NCI-H748 (cell line): ENCODE measurements around the gene DGCR8.
"Not testable (repeated sequence)": the region's sequence is repeated elsewhere in the genome, so short reads cannot be mapped to it uniquely, and the experiment has no call there.

Experiments used
- DNase-seq: peaks from one replicate; lab custom pipeline; 2025; ENCODE audit not compliant: unreplicated experiment; lab: John Stamatoyannopoulos, UW

Gene DGCR8

DNA sequence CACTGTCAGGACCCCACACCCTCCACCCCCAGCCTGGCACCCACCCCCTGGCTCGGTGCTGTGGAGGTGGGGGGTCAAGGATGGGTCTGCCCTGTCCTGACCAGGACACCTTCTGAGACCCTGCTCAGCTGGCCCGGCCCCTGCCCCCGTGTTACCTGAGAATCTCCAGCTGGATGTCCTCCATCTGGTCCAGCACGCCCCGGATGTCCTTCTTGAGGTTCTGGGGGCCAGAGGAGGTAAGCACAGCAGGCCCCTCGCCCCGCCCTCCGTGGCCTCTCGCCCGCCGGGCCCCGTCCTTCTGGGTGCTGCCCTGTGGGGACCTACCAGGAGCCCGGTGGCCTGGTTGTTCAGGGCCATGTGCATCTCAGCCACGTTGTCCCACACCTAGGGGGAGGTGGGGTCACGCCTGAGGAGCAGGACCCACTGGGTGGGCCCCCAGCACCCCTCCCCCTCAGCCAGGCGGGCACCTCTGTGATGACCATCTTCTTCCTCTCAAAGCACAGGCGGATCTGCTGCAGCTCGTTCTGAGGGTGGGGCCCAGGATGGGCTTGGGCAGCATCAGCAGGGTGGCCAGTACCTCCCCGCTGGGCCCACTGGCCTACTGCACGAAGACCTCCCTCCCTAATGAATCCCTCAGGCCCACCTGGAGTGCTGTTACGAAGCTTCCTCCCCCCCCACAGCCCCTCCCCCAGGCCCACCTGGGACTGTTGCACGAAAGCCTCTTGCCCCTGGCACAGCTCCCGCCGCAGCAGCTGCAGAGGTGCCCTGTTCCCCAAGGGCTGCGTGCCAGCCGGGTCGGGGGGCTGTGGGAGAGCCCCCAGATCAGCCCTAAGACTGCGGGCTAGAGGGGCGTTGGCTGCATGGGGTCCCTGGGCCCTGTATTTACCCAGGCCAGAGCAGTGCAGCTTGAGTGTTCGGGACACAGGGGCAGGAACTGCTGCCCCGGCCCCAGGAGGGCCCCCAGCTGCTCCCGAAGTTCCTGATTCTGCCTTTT is 69.5 kb downstream of the DGCR8 start:
- DNase-seq = no peak

DNA sequence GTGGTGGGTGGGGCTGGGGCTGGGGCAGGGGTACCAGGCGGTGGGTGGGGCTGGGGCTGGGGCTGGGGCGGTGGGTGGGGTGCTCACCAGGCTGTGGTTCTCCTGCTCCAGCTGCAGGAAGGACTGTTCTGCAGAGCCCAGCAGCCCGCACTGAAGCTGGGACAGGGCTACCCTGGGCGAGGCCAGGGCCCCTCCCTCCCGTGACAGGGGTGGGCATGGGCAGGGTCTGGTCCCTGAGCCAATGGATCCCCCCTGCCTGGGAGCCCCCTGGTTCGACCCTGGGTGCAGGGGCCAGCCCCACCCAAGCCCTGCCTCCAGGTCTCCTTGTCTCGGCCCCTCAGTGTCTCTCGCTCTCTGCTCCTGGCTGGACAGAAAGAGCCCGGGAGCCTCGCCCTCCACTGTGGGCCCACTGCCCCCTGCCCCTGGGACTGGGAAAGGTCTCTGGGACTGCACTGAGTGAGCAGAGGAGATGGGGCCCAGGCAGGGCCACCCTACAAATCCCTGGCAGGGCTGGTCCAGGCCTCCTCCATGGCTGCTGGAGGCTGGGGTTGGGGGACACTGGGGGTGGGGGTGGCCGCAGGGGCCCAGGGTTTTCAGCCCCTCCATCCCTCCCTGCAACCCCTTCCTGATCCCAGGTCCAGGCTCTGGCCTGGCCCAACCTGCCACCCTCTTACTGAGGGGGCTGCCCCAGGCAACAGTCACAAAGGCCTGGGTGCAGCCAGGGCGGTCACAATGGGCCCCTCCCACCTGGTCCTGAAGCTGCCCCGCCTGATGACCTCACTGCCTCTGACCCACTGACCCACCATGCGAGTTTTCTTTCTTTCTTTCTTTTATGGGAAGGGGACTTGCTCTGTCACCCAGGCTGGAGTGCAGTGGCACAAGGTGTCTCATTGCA is 70.6 kb downstream of the DGCR8 start, which contains the start of gene CCDC188:
TSS of gene CCDC188 (minus strand) at position 675 of the 895 bp plus-strand sequence. CDS start at position 606, 69 bp downstream.
- no peak for DNase-seq

DNA sequence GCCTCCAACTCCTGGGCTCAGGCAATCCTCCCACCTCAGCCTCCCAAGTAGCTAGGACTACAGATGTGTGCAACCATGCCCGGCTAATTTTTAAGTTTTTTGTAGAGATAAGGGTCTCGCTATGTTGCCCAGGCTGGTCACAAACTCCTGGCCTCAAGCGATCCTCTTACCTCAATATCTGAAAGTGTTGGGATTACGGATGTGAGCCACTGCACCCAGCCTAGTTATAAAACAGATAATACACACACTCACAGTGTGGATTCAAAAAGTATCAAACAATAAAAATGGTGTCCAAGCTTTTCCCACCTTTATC is 71.2 kb downstream of the DGCR8 start:
- no peak for DNase-seq

DNA sequence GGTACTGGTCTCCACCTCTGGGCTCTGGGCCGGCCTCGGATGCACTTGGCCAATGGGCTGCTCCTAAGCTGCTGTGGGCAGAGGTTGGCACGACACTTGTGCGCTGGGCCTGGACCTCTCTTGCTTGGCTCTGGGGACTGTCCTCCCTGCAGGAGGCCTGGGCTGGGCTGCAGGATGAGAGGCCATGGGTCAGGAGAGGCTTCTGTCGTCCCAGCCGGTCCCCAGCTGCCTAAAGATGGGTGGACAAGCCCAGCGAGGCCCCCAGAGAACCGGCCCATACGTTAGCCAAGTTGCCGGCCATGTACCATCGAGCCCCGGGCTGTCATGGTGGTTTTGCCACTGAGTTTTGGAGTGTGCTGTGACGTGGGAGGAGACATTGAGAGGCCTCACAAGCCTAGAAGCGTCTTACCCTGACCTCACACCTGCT is 72.4 kb downstream of the DGCR8 start:
- DNase-seq = no peak

DNA sequence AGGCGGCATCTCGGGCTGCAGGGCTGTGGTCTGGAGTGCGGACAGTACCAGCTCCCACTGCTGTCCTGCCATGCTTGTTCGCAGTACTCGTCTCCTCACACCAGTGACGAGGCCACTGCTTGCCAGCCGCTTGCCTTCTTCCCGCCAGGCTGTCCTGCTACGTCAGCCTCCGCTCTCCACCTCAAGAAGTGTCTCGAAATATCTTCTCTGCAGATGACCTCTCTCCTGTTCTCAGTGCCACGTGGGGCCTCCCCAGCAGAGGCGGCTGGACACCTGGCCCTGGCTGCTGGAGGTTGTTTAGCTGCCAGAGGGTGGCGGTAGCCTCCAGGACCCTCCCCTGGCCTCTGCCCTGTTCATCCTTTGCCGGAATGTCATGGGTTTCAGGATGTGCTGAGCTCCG is 73.9 kb downstream of the DGCR8 start:
- DNase-seq = no peak

DNA sequence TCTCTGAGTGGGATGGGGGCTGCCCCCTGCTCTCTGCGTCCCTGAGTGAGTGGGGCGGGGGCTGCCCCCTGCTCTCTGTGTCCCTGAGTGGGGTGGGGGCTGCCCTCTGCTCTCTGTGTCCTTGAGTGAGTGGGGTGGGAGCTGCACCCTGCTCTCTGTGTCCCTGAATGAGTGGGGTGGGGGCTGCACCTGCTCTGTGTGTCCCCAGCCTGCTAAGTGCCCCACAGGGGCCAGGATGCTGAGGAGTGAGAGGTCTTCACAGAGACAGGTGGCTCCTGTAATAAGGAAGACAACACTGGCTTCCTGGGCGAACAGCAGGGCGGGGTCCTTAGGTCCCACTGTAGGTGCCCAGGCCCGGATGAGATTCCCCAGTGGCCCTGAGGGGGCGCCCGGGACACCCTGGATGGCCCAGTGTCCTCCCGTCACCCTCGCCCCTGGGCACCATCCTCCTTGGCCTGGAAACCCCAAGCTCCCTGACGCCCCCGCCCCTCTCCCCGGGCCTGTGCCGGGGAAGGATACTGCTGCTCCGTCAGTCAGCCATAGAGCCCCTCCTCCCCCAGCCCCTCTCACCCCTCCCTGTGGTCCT is 74.7 kb downstream of the DGCR8 start:
- DNase-seq = peak; percentile 44

DNA sequence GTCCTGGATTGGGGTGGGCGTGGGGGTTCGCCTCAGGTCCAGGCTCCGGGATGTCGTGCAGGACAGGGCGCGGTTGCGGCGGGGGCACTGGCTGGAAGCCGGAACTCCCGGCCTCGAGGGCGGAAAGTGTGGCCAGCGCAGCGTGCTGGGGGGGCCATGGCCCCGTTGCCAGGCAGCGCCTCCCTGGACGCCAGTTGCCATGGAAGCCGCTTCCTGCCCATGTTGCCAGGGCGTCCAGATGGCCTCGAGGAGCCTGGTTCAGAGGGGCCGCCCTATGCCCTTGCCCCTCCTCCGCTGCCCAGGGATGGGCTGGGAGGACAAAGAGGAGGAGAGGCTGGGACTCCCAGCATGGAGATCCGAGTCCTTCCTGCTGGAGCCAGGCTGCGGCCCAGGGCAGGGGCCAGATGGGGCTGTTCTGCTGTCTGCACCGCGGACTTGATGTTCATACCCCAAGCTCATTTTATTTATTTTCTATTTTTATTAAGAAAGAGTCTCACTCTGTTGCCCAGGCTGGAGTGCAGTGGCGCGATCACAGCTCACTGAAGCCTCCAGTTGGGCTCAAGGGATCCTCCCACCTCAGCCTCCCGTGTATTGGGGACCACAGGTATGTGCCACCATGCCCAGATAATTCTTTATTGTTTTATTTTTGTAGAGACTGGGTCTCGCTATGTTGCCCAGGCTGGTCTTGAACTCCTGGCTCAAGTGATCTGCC is 75.4 kb downstream of the DGCR8 start:
- peak; percentile 96 for DNase-seq

DNA sequence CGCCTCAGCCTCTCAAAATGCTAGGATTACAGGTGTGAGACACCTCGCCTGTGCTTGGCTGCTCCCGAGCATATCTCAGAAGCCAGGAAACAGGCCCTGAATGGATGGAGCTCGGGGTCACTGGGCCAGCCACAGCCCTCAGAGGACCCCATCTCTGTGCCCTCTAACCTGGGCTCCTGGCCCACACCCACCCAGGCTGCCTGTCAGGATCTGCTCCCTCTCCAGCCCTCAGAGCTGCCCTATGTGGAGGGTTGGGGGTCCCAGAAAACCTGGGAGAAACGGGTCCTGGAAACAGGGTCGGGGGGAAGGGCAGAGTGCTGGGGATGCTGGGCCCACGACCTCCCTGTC is 76.0 kb downstream of the DGCR8 start:
- DNase-seq = no peak

DNA sequence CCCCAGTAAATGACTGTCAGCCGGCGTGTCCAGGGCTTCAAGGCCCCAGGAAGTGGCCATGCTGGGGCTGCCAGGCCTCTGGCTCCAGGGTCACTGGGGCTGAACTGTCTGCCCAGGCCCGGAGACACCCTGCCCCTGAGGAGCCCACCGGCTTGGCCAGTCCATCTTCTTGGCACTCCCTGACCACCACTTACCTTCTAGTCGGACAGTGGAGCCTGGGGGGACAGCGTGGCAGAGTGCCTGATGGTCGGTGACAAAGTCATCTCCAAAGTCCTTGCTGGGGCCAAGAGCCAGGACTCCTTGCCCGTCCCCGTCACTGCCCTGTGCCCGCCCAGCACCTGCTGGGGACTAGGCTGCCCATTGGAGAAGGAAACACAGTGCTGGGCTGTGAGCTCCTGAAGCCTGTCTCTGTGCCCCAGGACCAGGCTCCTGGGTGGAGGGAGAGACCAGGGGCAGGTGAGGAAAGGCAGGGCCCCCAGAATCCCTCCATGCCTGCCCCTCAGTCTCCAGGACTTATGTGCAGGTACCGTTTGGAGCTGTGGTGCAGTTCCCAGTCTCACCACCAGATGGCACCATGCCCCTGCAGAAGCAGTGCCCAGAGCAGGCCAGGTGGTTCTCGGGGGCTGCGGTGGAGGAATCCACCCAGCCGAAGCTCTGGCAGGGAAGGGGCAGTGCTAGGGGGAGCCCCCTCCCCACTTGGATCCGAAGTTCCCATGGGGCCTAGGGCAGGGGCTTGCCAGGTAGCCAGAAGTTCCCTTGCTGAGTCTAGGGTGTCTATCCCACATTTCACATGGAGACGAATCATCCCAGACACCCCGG is 76.8 kb downstream of the DGCR8 start:
- peak; percentile 61 for DNase-seq

DNA sequence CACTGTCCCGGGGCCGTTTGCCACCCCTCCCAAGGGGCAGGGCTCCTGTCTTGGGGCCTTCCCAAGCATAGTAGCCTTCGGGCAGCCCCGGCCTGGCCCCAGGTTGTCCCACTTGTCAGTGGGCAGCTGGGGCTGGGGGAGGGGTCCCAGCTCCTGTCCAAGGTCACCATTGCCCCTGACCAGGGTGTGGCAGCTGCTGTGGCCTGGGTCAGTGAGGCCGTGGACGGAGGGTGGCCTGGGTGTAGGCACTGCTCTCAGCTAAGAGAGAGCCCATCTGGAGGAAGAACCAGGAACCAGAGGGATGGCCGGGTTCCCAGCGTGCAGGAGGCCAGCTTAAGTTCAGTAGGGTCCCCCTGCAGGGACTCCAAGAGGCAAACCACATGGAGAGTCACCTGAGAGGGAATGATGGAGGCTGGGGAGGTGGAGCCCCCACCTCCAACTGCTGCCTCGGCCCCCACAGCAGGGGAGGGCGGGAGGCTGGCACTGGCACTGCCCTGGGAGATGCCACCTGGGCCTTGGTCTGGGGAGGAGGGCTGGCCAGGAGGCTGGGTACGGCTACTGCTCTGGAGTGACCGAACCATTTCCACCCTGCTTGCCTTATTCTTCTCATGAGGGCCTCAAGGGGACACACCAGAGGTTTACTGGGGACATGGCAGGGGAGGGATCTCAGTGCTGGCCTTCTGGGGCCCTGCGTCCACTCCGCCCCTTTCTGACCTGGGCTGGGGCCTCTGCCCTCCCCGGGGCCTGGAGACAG is 77.6 kb downstream of the DGCR8 start:
- DNase-seq = no peak

DNA sequence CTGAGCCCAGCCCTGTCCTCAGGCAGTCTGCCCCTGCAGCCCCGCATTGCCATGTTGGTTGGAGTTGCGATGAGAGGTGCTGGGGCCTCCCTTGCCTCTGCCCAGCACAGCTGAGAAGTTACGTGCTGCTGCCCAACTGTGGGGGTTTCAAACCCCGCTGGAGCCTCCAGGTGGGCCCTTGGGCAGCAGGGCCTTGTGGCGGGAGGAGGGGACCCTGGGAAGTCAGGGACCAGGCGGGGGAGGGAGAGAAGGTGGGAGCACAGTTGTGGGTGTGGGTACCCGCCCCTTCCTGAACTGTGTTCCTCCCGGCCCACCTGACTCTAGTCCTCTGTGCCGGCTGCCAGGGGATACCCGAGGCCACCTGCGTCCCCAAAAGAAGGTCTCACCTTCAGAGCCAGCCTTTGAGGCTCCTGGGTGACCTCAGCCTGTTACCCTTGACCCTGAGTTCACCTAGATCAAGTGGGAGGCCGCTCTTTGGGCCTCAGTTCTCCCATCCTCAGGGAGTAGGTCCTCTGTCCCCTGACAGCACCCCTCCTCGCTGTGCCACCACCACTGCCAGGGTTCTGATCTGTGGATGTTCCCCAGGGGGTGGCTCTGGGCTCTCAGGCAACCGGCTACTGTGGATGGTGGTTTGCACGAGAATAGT is 78.5 kb downstream of the DGCR8 start:
- DNase-seq = no peak

DNA sequence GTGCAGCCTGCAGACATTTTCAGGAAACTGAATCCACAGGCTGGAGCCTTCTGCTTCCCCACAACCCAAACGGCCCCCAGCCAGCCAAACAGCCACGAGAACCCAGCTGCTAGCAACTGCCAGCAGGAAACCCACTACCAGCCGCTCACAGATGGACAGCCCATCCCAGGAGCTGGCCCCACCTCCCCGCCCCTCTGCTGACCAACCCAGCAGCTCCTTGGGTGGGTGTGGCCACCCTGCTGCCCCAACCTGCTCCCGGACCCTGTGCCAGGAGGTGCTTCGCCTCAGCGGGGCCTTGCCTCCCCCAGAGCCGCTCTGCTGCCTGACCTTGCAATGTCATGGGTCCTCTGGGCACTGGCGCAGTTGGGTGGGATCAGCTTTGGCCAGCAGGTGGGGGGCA is 79.0 kb downstream of the DGCR8 start:
- no peak for DNase-seq

DNA sequence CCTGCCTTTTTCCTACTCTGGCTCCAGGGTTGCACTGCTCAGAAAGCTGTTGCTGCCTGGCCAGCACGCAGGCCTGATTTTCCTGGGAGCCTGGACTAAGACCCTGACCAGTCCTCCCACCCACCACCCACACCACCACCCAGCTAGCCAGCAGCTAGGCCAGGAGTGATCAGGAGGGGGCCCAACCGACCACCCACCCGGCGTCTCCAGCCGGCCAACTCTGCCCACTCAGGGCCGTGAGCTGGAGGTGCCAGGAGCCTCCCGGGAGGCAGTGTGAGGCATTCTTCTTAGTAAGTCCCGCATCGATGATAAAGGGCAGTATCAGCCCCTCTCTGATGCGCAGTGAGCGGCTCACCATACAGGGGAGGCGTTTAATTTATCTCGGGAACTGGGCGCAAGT is 79.5 kb downstream of the DGCR8 start:
- DNase-seq = not testable (repeated sequence)

DNA sequence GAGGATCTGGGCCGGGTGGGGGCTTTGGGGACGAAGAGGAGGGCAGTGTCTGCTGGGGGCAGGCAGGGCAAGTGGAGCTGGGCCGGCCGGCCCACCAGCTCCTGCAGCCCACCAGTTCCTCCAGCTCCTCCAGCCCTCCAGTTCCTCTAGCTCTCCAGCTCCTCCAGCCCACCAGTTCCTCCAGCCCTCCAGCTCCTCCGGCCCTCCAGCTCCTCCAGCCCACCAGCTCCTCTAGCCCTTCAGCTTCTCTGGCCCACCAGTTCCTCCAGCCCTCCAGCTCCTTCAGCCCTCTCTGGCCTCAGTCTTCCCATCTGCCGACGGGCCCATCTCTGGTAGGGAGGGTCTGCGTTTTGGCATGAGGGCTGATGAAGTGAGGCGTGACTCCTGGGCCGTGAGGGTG is 80.0 kb downstream of the DGCR8 start:
- no peak for DNase-seq
